A673 (cell line): ENCODE results near the gene INPP5A.

Experiments
- EZH2 ChIP-seq: fragments of 200-600 bp; sonication (generic); IDR thresholded peaks from 2 replicates; pipeline ENCODE4 v1.6.1; 2017; ENCODE audit warnings: borderline replicate concordance, low read depth, mild to moderate bottlenecking, mixed read lengths, antibody characterized with exemption, low read length; ENCODE audit not compliant: poor library complexity, severe bottlenecking
- TF ChIP-seq, protein P1 (sequence below): fragments of 300-800, 200-600 bp; sonication (generic); conservative IDR thresholded peaks from 2 replicates; pipeline ENCODE4 v1.5.1; 2017; ENCODE audit warnings: low read depth, mild to moderate bottlenecking, antibody characterized with exemption, low read length, moderate library complexity, mixed read lengths

DNA sequence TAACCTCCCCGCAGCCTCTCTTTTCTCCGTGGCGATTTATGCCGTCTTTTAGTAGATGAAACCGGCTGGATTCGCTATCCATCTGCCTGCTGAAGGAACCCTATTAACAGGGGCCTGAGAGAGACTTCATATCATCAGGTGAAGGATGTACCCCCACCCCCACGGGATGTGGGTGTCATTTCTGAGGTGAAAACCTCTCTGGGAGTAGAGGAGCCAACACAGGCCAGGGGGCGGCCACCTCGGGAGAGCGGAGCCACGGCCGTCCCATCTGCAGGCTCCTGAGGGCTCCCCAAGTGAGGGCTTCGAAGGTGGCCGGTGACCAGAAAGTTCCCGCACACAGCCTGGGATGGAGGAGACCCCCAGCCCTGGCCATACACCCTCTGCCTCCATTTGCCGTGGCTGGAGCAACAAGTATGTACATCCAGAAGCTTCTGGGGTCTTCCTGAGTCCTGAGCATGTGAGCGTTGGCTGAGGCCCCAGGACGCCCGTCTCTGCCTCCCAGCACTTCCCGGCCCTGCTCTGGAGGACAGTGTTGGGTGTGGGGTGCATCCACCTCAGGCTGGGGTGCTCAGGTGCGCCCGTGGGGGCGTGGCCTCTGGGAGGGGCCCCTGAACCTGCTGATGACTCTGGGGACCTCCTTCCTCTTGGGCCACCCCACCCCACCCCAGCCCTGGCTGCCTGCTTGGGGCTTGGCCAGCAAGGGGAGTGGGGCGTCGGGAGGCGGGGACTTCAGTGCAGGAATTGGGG is 163.7 kb downstream of the INPP5A start:
- TF ChIP-seq, protein P1, sequence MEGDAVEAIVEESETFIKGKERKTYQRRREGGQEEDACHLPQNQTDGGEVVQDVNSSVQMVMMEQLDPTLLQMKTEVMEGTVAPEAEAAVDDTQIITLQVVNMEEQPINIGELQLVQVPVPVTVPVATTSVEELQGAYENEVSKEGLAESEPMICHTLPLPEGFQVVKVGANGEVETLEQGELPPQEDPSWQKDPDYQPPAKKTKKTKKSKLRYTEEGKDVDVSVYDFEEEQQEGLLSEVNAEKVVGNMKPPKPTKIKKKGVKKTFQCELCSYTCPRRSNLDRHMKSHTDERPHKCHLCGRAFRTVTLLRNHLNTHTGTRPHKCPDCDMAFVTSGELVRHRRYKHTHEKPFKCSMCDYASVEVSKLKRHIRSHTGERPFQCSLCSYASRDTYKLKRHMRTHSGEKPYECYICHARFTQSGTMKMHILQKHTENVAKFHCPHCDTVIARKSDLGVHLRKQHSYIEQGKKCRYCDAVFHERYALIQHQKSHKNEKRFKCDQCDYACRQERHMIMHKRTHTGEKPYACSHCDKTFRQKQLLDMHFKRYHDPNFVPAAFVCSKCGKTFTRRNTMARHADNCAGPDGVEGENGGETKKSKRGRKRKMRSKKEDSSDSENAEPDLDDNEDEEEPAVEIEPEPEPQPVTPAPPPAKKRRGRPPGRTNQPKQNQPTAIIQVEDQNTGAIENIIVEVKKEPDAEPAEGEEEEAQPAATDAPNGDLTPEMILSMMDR, result no peak
- TF ChIP-seq EZH2, result no peak
